Hematopoietic multipotent progenitor cell (in vitro differentiated cells): ENCODE data around the gene KRTAP3-3. TPM values are rescaled to one million over a fixed set of nuclear protein-coding genes. Genes with fewer than 3 reads are reported as not detected.

Source experiments
- DNase-seq, 3 donors: peaks; one replicate each; pipeline ENCODE4 v3.0.0-alpha.2; 2011 to 2015; ENCODE audit warnings: low read depth in 2 of 3, low spot score in 2 of 3
- small RNA-seq: library from RNA; depleted of rRNA; stranded (forward); fragments of <200 nt; gene quantifications from one replicate; pipeline ENCODE3, GENCODE V24; 2012
- total RNA-seq: library from RNA; depleted of rRNA; stranded (reverse); fragments of >200 nt; gene quantifications from one replicate; pipeline ENCODE4 v1.2.3, GENCODE V29; 2012

The KRTAP3-3 gene
- total RNA-seq, 1 donor = not detected

GRCh38 chr17:40961591-40961990 is 32.4 kb downstream of the KRTAP3-3 start:
- DNase-seq = no peak

DNA sequence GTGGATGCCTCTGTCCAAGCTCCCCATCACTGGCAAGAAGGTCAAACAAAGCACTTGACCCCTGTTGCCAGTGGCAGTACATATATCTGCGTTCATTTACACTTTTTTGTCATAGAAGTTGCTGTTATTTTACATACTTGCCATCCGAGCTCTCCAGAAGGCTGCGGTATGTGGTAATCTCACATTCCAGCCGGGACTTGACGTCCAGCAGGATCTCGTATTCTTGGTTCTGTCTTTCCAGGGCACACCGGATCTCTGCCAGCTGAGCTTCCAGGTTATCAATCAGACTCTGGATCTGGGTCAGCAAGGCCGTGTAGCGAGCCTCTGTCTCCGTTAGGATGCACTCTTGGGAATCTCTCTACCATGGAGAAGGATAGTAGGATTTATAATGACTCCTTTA is 33.8 kb downstream of the KRTAP3-3 start:
- DNase-seq = no peak

- no peak for DNase-seq
These were observed 35.6 kb downstream of the KRTAP3-3 start for GRCh38 chr17:40958086-40958953.

DNA sequence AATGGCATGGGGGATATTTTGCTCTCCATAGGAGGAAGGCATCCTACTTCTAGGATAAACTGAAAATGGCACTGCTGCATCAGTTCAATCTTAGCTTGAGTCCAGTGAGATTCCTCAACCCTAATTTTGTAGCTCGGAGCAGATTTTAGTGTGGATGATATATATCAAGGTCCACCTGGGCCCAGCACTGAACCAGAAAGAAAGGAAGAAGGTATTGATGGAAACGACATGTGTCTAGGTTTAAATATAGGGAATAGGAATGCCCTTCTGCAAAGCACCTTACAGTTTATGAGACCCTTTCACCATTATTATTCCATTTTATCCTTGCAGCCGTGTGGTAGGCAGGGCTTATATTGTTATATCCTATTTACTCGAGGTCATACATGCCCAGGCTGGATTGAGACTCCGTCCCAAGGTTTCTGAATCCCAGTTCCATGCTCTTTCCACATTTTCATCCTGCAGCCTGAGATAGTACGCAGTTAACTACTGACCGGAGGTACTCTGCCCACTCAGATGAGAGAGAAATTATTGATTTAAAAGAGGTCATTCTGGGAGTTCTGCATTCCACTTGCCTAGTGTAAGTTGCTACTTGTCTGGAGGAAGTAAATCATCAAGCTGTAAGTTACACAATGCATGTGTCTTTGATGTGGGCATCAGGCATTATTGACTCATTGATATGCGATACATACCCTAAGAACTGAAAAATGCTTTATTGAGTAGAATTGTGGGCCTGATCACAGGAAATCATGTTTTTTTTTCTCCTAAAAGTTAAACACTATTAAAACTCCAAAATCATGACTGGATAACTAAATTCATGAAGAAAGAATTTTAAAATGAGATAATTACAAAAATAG is 37.3 kb downstream of the KRTAP3-3 start:
- no peak for DNase-seq

DNA sequence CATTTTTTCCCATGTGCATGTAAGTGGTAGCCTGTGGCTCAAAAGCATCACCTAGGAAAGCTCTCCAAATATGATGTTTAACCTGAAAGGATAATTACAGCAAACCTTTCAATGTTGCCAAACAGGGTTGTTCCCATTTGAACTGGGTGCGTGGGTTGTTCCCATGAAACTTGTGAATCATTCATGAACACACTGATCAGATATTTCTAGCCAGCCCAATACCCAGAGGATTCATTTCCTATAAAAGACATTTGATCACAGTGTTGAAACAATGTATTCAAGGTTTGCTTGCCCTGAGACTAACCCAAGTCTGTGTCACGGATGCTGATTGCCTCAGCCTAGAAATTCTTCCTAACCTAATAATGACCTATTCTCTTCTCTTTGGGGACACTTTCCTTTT is 40.1 kb downstream of the KRTAP3-3 start:
- no peak for DNase-seq

DNA sequence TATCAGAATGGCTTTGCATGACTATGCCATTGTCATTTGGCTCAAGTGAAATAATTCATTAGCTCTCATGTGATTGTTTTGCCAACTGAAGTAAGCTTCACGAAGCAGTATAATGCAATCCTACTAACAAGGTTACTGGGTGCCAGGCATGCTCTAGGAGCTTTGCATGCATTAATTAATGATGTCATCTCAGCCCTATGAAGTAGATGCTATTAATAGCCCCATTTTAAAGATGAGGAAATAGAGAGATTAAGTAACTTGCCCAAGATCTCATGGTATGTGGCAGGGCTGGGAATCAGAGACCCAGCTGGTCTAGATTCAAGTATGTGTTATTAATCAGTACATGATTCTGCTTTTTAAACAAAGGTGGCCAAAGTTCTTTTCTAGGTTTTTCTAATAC is 41.3 kb downstream of the KRTAP3-3 start:
- no peak for DNase-seq

GRCh38 chr17:40952154-40952553 is 41.8 kb downstream of the KRTAP3-3 start:
- no peak for DNase-seq

DNA sequence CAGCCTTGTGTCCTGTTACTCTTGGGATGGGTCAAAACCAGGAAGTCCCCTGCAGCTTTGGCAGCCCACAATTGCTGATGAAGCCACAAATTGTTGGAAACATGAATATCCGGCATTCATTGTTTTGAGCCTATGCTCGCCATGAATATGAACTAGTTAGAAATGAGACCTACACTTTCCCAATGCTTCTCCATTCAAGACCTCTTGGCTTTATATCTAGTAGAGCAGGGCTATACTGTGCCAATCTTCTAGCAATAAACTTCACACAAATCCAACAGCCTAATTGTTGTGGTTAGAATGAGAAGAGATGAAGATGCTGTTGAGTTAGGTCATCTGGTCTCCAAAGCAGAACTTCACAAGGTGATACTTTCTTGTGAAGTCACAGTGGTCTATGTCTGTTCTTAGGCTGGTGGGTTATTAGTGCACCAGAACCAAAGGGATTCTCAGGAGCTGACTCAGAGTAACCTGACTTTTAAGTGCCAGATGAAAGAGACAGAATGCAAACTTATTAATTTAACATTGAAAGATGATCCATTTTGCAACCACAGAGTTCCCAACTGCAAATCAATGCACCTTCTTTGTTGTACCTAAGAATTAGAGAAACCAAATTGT is 42.8 kb downstream of the KRTAP3-3 start:
- DNase-seq = no peak

- no peak for DNase-seq
These were observed 43.8 kb downstream of the KRTAP3-3 start for GRCh38 chr17:40950176-40950575.

DNA sequence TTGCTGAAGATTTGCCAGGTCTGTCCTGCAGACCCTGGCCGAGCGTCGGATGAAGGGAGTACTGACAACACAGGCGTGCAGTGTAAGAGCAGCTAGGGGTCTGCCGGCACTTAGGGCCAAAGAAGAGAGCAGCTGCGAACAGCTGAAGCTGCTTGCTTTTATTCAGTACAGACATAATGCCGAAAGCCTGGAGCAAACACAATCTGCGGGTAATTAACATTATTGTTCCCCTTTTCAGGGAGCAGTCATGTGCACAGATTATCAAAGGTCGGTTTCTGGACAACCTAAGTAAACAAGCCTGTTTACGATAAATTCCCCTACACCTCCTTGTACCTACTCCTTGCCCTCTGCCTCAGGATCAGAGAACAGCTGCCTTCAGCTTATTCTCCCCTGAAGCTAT is 44.5 kb downstream of the KRTAP3-3 start:
- DNase-seq = no peak

DNA sequence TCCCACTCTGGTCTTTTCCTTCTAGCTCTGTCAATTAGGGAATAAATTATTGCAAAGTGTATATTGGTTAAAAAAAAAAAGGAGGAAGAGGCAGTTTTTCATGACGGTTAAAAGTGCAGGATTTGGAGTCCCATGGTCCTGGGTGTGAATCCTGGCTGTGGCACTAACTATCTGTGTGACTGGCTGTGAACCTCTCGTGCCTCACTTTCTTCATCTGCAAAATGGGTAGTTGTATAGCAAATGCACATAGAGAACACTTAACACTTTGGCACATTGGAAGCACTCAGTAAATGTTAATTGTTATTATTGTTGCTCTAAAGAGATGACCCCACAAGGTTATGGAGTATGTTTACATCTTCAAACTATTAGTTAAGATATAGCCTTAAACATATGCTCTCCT is 46.0 kb downstream of the KRTAP3-3 start:
- DNase-seq = no peak

- no peak for DNase-seq
These were observed 48.5 kb downstream of the KRTAP3-3 start for GRCh38 chr17:40945414-40945813.

- no peak for DNase-seq
These were observed 49.4 kb downstream of the KRTAP3-3 start for GRCh38 chr17:40944531-40944930.

Small RNAs within 50 kb of the gene (small RNA-seq; reads per million reads assigned to genes)
- gene KRTAP3-4P = not detected

Other genes with a start within 250 kb of the KRTAP3-3 start
- not detected for gene KRT25, start 238.8 kb downstream of the KRTAP3-3 start, total RNA-seq
- not detected for gene KRT26, start 222.0 kb downstream of the KRTAP3-3 start, total RNA-seq
- gene KRT27, start 211.6 kb downstream of the KRTAP3-3 start, total RNA-seq = not detected
- gene KRT28, start 194.2 kb downstream of the KRTAP3-3 start, total RNA-seq = not detected
- gene KRT10, start 171.6 kb downstream of the KRTAP3-3 start, total RNA-seq = 3.8 TPM
- gene KRT12, start 126.9 kb downstream of the KRTAP3-3 start, total RNA-seq = not detected
- not detected for gene KRT20, start 108.9 kb downstream of the KRTAP3-3 start, total RNA-seq
- under 0.01 TPM for gene KRT23, start 56.5 kb downstream of the KRTAP3-3 start, total RNA-seq
- gene KRT39, start 27.2 kb downstream of the KRTAP3-3 start, total RNA-seq = under 0.01 TPM
- gene KRT40, start 9.8 kb downstream of the KRTAP3-3 start, total RNA-seq = not detected
- not detected for gene KRTAP3-2, start 5.7 kb upstream of the KRTAP3-3 start, total RNA-seq
- gene KRTAP3-1, start 15.0 kb upstream of the KRTAP3-3 start, total RNA-seq = not detected
- gene KRTAP1-5, start 33.0 kb upstream of the KRTAP3-3 start, total RNA-seq = not detected
- not detected for gene KRTAP1-4, start 36.0 kb upstream of the KRTAP3-3 start, total RNA-seq
- gene KRTAP1-3, start 40.7 kb upstream of the KRTAP3-3 start, total RNA-seq = not detected
- not detected for gene KRTAP1-1, start 47.3 kb upstream of the KRTAP3-3 start, total RNA-seq
- not detected for gene KRTAP2-1, start 53.2 kb upstream of the KRTAP3-3 start, total RNA-seq
- gene KRTAP2-2, start 61.1 kb upstream of the KRTAP3-3 start, total RNA-seq = not detected
- gene KRTAP2-3, start 66.0 kb upstream of the KRTAP3-3 start, total RNA-seq = not detected
- not detected for gene KRTAP2-4, start 71.7 kb upstream of the KRTAP3-3 start, total RNA-seq
- not detected for gene KRTAP4-7, start 90.0 kb upstream of the KRTAP3-3 start, total RNA-seq
- gene KRTAP4-8, start 104.0 kb upstream of the KRTAP3-3 start, total RNA-seq = not detected
- gene KRTAP4-16, start 108.0 kb upstream of the KRTAP3-3 start, total RNA-seq = not detected
- under 0.01 TPM for gene KRTAP4-9, start 111.2 kb upstream of the KRTAP3-3 start, total RNA-seq
- not detected for gene KRTAP4-11, start 124.2 kb upstream of the KRTAP3-3 start, total RNA-seq
- not detected for gene KRTAP4-12, start 130.0 kb upstream of the KRTAP3-3 start, total RNA-seq
- not detected for gene KRTAP4-6, start 146.4 kb upstream of the KRTAP3-3 start, total RNA-seq
- not detected for gene KRTAP4-5, start 155.7 kb upstream of the KRTAP3-3 start, total RNA-seq
- not detected for gene KRTAP4-4, start 166.6 kb upstream of the KRTAP3-3 start, total RNA-seq
- not detected for gene KRTAP4-3, start 174.1 kb upstream of the KRTAP3-3 start, total RNA-seq
- not detected for gene KRTAP4-2, start 184.1 kb upstream of the KRTAP3-3 start, total RNA-seq
- gene KRTAP4-1, start 190.7 kb upstream of the KRTAP3-3 start, total RNA-seq = not detected
- not detected for gene KRTAP9-1, start 195.7 kb upstream of the KRTAP3-3 start, total RNA-seq
- gene KRTAP9-2, start 232.5 kb upstream of the KRTAP3-3 start, total RNA-seq = not detected
- not detected for gene KRTAP9-3, start 238.3 kb upstream of the KRTAP3-3 start, total RNA-seq
- not detected for gene KRTAP9-8, start 243.8 kb upstream of the KRTAP3-3 start, total RNA-seq